ENCODE results near the gene GALE.
"Not testable (repeated sequence)": the region's sequence is repeated elsewhere in the genome, so short reads cannot be mapped to it uniquely, and the experiment has no call there.

DNA sequence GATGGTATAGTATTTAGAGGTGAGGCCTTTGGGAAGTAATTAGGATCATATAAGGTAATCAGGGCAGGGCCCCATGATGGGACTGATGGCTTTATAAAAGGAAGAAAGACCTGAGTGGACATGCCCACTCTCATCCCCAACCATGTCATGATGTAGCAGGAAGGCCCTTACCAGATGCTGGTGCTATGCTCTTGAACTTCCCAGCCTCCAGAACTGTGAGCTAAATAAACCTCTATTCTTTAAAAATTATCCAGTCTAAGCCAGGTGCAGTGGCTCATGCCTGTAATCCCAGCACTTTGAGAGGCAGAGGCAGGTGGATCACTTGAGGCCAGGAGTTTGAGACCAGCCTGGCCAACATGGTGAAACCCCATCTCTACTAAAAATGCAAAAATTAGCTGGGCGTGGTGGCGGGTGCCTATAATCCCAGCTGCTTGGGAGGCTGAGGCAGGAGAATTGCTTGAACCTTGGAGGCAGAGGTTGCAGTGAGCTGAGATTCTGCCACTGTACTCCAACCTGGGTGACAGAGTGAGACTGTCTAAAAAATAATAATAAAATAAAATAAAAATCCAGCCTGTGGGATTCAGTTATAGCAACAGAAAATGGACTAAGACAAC is 47.0 kb upstream of the GALE start:
- not testable (repeated sequence) for TF ChIP-seq CTCF (conservative IDR thresholded peaks at IDR 0.05; ENCODE audit: low read length); EZH2phosphoT487 (IDR thresholded peaks at IDR 0.05; ENCODE audit: borderline replicate concordance)

Data from Loucy (cell line).